Sigmoid colon (tissue), 7 donors: Measurements from ENCODE around the gene LRRC8A. TPM values are rescaled to one million over a fixed set of nuclear protein-coding genes. Genes with fewer than 3 reads are reported as not detected.
A peak's percentile ranks its signal among the peaks of the same experiment; 100 is the strongest.

Experiments
- DNase-seq: peaks from one replicate; pipeline ENCODE4 v3.0.0-alpha.2; 2019
- H3K27ac ChIP-seq, 4 donors: fragments of 200-600 bp; sonication (generic); one replicate each; pipeline ENCODE4 v1.5.1; 2016 to 2019; ENCODE audit warnings: mild to moderate bottlenecking in 1 of 4
- H3K27me3 ChIP-seq, 3 donors: fragments of 200-600 bp; sonication (generic); one replicate each; pipeline ENCODE4 v1.5.1; 2019; ENCODE audit warnings: mild to moderate bottlenecking in 1 of 3
- H3K36me3 ChIP-seq, 4 donors: fragments of 200-600 bp; sonication (generic); one replicate each; pipeline ENCODE4 v1.5.1; 2016 to 2019
- H3K4me1 ChIP-seq, 4 donors: fragments of 200-600 bp; sonication (generic); one replicate each; pipeline ENCODE4 v1.5.1; 2017 to 2019
- H3K4me3 ChIP-seq, 4 donors: fragments of 200-600 bp; sonication (generic); one replicate each; pipeline ENCODE4 v1.5.1; 2017 to 2019; ENCODE audit warnings: mild to moderate bottlenecking in 2 of 4, moderate library complexity in 1 of 4
- H3K9me3 ChIP-seq, 4 donors: fragments of 200-600 bp in 3 of 4; sonication (generic) in 3 of 4; one replicate each; pipeline versions ENCODE4 v1.5.1 to v1.6.1; 2013 to 2019
- CTCF ChIP-seq, 4 experiments: fragments of 450-650 bp in 3 of 4; fragments of 200-600 bp in 1 of 4; IDR thresholded peaks; one replicate each; pipeline ENCODE4 v1.5.1; 2016 to 2019; ENCODE audit warnings: antibody characterized with exemption in 4 of 4, mild to moderate bottlenecking in 3 of 4, moderate library complexity in 2 of 4
- EP300 ChIP-seq, 4 donors: sonication (generic); formaldehyde crosslinking; IDR thresholded peaks; one replicate each; pipeline ENCODE4 v1.6.1; 2017; ENCODE audit warnings: antibody characterized with exemption in 4 of 4
- POLR2A ChIP-seq, 2 donors: fragments of 450-650 bp; IDR thresholded peaks; one replicate each; pipeline ENCODE4 v1.6.1; 2016; ENCODE audit warnings: antibody characterized with exemption in 2 of 2, mild to moderate bottlenecking in 2 of 2, moderate library complexity in 2 of 2
- POLR2AphosphoS5 ChIP-seq, 4 donors: sonication (generic); formaldehyde crosslinking; IDR thresholded peaks; one replicate each; pipeline ENCODE4 v1.6.1; 2017; ENCODE audit warnings: antibody characterized with exemption in 4 of 4
- WGBS, 2 donors: extraction: QIAGEN DNeasy Blood & Tissue Kit; methylation state at CpG; one replicate each; pipeline ENCODE4 v1.1.7; 2013; 5-methylcytosine and 5-hydroxymethylcytosine counted together
- intact Hi-C: fragments of 100-400 bp; cut with DNase I; formaldehyde crosslinking; loops from one replicate; pipeline ENCODE4 v1.15.1; 2023
- polyA plus RNA-seq, 3 donors: library from polyadenylated mRNA; stranded (reverse); fragments of 200-250 nt; gene quantifications; one replicate each; pipeline ENCODE4 v1.2.3, GENCODE V29; 2013
- total RNA-seq, 4 donors: library from RNA; depleted of rRNA; stranded (reverse); fragments of >200 nt; gene quantifications; one replicate each; pipeline ENCODE4 v1.1.0, GENCODE V29; 2016
- donor health status: healthy with polysubstance abuse.
- donor health status: Bipolar disorder and iron deficiency.
- donor health status: healthy.

The LRRC8A gene
- total and polyA plus RNA-seq, 7 donors: 4.8 to 59.5 (median 26.0) TPM

GRCh38 chr9:128903079-128903461, 21.1 kb downstream of the LRRC8A start:
- DNase-seq: no peak
- H3K27me3 ChIP-seq: no peaks in the 10 kb centered on the region
- 85 to 97% methylated on average over 2 of the region's 2 CpGs for WGBS, 2 donors
- peak overlapping the region; percentile 19 to 58 (median 44) for H3K27ac ChIP-seq
- no peak overlapping the region for H3K4me3 ChIP-seq
- H3K9me3 ChIP-seq: no peaks in the 10 kb centered on the region
- intact Hi-C loops: no loop called here
- H3K36me3 ChIP-seq: peaks cover 8 to 48% (median 17%) of the 10 kb centered on the region in 4 donors
- H3K4me1 ChIP-seq: peaks cover 0 to 35% (median 33%) of the 10 kb centered on the region in 4 donors
- TF ChIP-seq POLR2A (IDR thresholded peaks at IDR 0.05): no peak
- no peak for TF ChIP-seq CTCF (IDR thresholded peaks at IDR 0.05)
- no peak for TF ChIP-seq EP300 (IDR thresholded peaks at IDR 0.05)
- TF ChIP-seq POLR2AphosphoS5 (IDR thresholded peaks at IDR 0.05): no peak

- Histone ChIP-seq H3K27ac (peak overlapping the region in 2 of 4 donors; percentile 0 to 45), H3K27me3 (no peaks in the 10 kb centered on the region), H3K4me3 (no peak overlapping the region), H3K4me1 (peaks cover 0 to 28% (median 24%) of the 10 kb centered on the region in 4 donors), H3K9me3 (no peaks in the 10 kb centered on the region), H3K36me3 (peaks cover 18 to 48% (median 22%) of the 10 kb centered on the region in 4 donors)
- intact Hi-C loops: no loop called here
- TF ChIP-seq EP300 (IDR thresholded peaks at IDR 0.05) (no peak), POLR2A (IDR thresholded peaks at IDR 0.05) (no peak)
- no peak for DNase-seq
- WGBS, 2 donors: 89 to 93% methylated on average over 10 of the region's 10 CpGs
These were observed 22.1 kb downstream of the LRRC8A start for GRCh38 chr9:128903871-128904620.

- intact Hi-C loops: no loop called here
- peaks cover 24 to 57% (median 32%) of the 10 kb centered on the region in 4 donors for H3K36me3 ChIP-seq
- WGBS, 2 donors: 93 to 94% methylated on average over 7 of the region's 7 CpGs
- H3K27me3 ChIP-seq: no peaks in the 10 kb centered on the region
- H3K4me1 ChIP-seq: peaks cover 0 to 38% (median 33%) of the 10 kb centered on the region in 4 donors
- no peak for DNase-seq
- H3K27ac ChIP-seq: peak overlapping the region in 2 of 4 donors; percentile 27 to 29
- no peak overlapping the region for H3K4me3 ChIP-seq
- no peaks in the 10 kb centered on the region for H3K9me3 ChIP-seq
- TF ChIP-seq EP300 (IDR thresholded peaks at IDR 0.05): no peak
- TF ChIP-seq POLR2A (IDR thresholded peaks at IDR 0.05): no peak
- TF ChIP-seq POLR2AphosphoS5 (IDR thresholded peaks at IDR 0.05): no peak
- no peak for TF ChIP-seq CTCF (IDR thresholded peaks at IDR 0.05)
These were observed 24.0 kb downstream of the LRRC8A start for GRCh38 chr9:128905964-128906363.

DNA sequence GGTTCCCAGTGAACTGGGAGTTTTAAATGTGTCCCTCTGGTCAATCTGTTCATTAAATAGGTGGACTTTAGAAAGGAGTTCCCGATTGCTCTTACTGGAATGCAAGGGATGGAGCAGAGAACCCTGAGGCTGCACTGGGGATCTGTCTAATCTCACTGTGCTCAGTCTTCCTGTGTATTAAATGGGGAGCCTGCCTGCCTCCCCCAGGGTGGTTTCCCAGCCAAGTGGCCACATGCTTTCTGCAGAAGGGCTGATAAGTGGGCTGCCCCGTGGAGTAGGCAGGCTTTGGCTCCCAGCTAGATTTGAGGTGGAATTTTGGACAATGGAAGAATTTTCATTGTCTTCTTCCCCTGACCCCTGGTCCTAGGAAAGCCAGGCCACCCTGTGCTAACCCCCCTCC, 24.8 kb downstream of the LRRC8A start:
- Histone ChIP-seq H3K4me3 (no peak overlapping the region), H3K4me1 (peaks cover 0 to 44% (median 41%) of the 10 kb centered on the region in 4 donors), H3K27me3 (no peaks in the 10 kb centered on the region), H3K36me3 (peaks cover 24 to 50% (median 30%) of the 10 kb centered on the region in 4 donors), H3K9me3 (no peaks in the 10 kb centered on the region), H3K27ac (peak overlapping the region in 2 of 4 donors; percentile 1 to 47)
- 68 to 73% methylated on average over 2 of the region's 2 CpGs for WGBS, 2 donors
- TF ChIP-seq POLR2AphosphoS5 (IDR thresholded peaks at IDR 0.05) (no peak), EP300 (IDR thresholded peaks at IDR 0.05) (no peak), POLR2A (IDR thresholded peaks at IDR 0.05) (no peak), CTCF (IDR thresholded peaks at IDR 0.05) (no peak)
- intact Hi-C loops: no loop called here
- no peak for DNase-seq

GRCh38 chr9:128908372-128908771, 26.4 kb downstream of the LRRC8A start:
- H3K4me1 ChIP-seq: peaks cover 0 to 52% (median 47%) of the 10 kb centered on the region in 4 donors
- no peak for DNase-seq
- no peaks in the 10 kb centered on the region for H3K9me3 ChIP-seq
- TF ChIP-seq POLR2A (IDR thresholded peaks at IDR 0.05) (no peak), POLR2AphosphoS5 (IDR thresholded peaks at IDR 0.05) (no peak), EP300 (IDR thresholded peaks at IDR 0.05) (no peak), CTCF (IDR thresholded peaks at IDR 0.05) (no peak)
- H3K4me3 ChIP-seq: no peak overlapping the region
- intact Hi-C loops: no loop called here
- no peaks in the 10 kb centered on the region for H3K27me3 ChIP-seq
- 98 to 99% methylated on average over 24 of the region's 24 CpGs for WGBS, 2 donors
- H3K27ac ChIP-seq: no peak overlapping the region
- peaks cover 24 to 40% (median 29%) of the 10 kb centered on the region in 4 donors for H3K36me3 ChIP-seq
